K562 treated with DMSO at 1 percent for 48 hours (cell line): ENCODE data around the gene ZNF436. TPM values are rescaled to one million over a fixed set of nuclear protein-coding genes. Genes with fewer than 3 reads are reported as not detected.

Source experiments
- total RNA-seq: library from RNA; unstranded; fragments of 300-600 nt; gene quantifications from 2 replicates; pipeline ENCODE4 v1.2.3, GENCODE V29; 2022; ENCODE audit warnings: low replicate concordance; ENCODE audit errors: extremely low read depth

Gene ZNF436
- not detected in 2 replicates for total RNA-seq

DNA sequence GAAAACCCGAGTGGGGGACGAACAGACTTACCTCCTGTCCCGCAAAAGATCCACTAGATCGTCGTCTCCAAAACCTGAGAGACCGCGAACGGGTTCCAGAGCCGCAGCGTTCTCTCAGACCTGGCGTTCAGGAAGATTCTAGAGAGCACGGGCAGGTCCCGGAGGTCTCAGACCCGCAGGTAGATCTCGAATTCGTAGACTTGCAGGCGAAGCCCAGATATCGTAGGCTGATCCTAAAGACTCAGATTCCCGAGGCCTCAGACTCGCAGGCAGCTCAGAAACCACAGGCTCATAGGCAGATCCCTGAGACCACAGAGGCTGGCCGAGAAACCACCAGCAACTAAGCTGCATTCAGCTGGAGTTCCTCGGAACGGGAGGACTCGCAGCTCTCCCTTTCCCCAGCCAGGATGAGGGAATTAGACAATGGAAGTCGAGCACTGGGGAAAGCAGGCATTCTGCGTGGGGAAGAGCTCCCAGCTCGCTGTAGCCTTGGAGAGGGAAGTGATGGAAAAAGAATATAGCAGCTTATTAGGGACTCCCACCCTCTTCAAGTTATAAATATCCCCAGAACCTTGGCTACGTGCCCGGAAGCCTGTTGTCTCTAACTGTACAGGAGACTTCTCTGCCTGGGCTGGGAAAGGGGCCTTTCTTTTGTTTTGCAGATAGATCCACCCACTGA, at the start of gene ZNF436:
Gene ZNF436, minus strand, starts transcription at position 502 of the 679 bp plus-strand sequence. CDS start 1,831 bp downstream, outside the sequence.

DNA sequence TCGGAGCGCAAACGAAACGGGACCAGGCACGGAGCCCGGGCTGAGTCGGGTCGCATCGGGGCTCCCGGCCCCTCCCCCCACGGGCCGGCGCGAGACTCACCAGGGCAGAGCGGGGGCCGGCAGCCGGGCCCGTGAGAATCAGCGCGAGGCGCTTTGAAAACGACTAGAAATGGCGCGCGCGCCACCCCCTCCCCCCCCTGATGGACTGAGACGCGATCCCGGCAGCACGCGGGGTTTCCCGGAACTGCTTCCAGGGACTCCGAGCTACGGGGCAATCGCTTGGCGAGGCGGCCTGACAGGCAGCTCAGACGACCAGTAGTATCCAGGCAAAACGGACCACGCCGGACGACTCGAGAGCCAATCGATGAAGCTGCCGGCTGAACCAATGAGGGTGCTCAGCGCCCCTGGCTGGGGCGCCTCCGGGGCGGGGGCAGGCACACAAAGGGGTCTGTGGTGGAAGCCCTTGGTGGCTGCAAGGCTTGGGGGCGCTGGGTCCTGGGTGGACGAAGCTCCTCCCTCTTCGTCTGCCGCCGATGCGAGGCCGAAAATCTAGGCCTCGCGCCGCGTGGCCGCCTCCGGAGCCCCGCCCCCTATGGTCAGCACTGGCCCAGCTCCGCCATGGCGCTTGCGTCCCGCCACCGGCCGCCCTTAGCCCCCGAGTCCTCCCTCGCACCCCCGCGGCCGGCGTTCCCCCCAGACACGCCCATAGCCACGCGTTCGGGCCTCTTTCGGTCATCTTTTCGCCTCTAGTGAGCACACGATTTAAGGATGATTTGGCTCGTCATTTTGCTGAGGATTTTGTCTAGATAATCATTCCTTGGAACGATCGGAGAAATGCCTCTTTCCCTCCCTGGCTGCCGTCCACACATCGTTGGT, 25.3 kb downstream of the ZNF436 start, which contains the start of gene HNRNPR:
Gene HNRNPR, minus strand, starts transcription at position 174 of the 876 bp plus-strand sequence. CDS start 3,276 bp downstream, outside the sequence.

Other genes with a start within 250 kb of the ZNF436 start
- gene LUZP1, start 201.0 kb downstream of the ZNF436 start, total RNA-seq, result 98.2 TPM in 1 of 2 replicates, not detected in the other
- gene HTR1D, start 152.3 kb downstream of the ZNF436 start, total RNA-seq, result not detected in 2 replicates
- gene HNRNPR, start 25.6 kb downstream of the ZNF436 start, total RNA-seq, result not detected in 2 replicates
- gene TCEA3, start 54.9 kb upstream of the ZNF436 start, total RNA-seq, result not detected in 2 replicates
- gene ASAP3, start 114.3 kb upstream of the ZNF436 start, total RNA-seq, result not detected in 2 replicates
- not detected in 2 replicates for gene E2F2, start 161.4 kb upstream of the ZNF436 start, total RNA-seq
- not detected in 2 replicates for gene ID3, start 189.7 kb upstream of the ZNF436 start, total RNA-seq